HepG2 (cell line): ENCODE results near the gene POLDIP3. TPM values are rescaled to one million over a fixed set of nuclear protein-coding genes. Genes with fewer than 3 reads are reported as not detected.

ENCODE experiments used
- ADNP ChIP-seq: sonication (generic); formaldehyde crosslinking; IDR thresholded peaks from 2 replicates; pipeline ENCODE4 v1.4.0; 2020; ENCODE audit warnings: missing genetic modification reagents
- CHD4 ChIP-seq: fragments of 200-600 bp; sonication (generic); IDR thresholded peaks from 2 replicates; pipeline ENCODE4 v1.7.0; 2017; ENCODE audit warnings: mild to moderate bottlenecking, low read length, borderline replicate concordance
- SMYD3 ChIP-seq: sonication (generic); formaldehyde crosslinking; IDR thresholded peaks from 2 replicates; pipeline ENCODE4 v1.8.1; 2023; ENCODE audit warnings: mild to moderate bottlenecking, missing genetic modification reagents
- SOX5 ChIP-seq: IDR thresholded peaks from 2 replicates; pipeline ENCODE4 v1.6.1; 2016; ENCODE audit warnings: borderline replicate concordance
- TOPORS ChIP-seq: sonication (generic); formaldehyde crosslinking; IDR thresholded peaks from 2 replicates; pipeline ENCODE4 v1.8.0; 2023; ENCODE audit warnings: mild to moderate bottlenecking, missing genetic modification reagents
- ZBED4 ChIP-seq: sonication (generic); formaldehyde crosslinking; IDR thresholded peaks from 2 replicates; pipeline ENCODE4 v1.4.0; 2020; ENCODE audit warnings: missing genetic modification reagents, borderline replicate concordance
- ZBTB26 ChIP-seq: IDR thresholded peaks from 2 replicates; pipeline ENCODE4 v1.6.1; 2016; ENCODE audit warnings: missing compliant biosample characterization, missing genetic modification reagents, borderline replicate concordance
- ZBTB34 ChIP-seq: sonication (generic); formaldehyde crosslinking; IDR thresholded peaks from 2 replicates; pipeline ENCODE4 v1.8.0; 2022; ENCODE audit warnings: mild to moderate bottlenecking, missing genetic modification reagents
- ZNF18 ChIP-seq: sonication (generic); formaldehyde crosslinking; IDR thresholded peaks from 2 replicates; pipeline ENCODE4 v1.8.0; 2022; ENCODE audit warnings: mild to moderate bottlenecking, missing genetic modification reagents; ENCODE audit not compliant: insufficient replicate concordance
- ZNF7 ChIP-seq: IDR thresholded peaks from 2 replicates; pipeline ENCODE4 v1.6.1; 2016; ENCODE audit warnings: missing biosample characterization, missing genetic modification reagents
- polyA plus RNA-seq, 8 experiments: library from polyadenylated mRNA; depleted of rRNA in 3 of 8; stranded (reverse) in 7 of 8; unstranded in 1 of 8; fragments of >200 nt; fragmentation: Illumina TruSeq in 4 of 8; extraction: Trizol in 4 of 8; gene quantifications; 2 replicates each; pipeline versions ENCODE4 v1.2.1 to v1.2.3, GENCODE V29; 2011 to 2016; ENCODE audit warnings: low read depth in 4 of 8, missing spikeins in 1 of 8, mixed read lengths in 1 of 8; ENCODE audit not compliant: insufficient read depth in 1 of 8
- total RNA-seq, 5 experiments: library from RNA; depleted of rRNA; stranded (reverse); fragments of >200 nt; fragmentation: Illumina TruSeq; extraction: Trizol; gene quantifications; 2 replicates each; pipeline ENCODE4 v1.2.3, GENCODE V29; 2016; ENCODE audit warnings: low read depth in 1 of 5
- TF ChIP-seq, protein P1 (sequence below), 2 experiments: IDR thresholded peaks; 2 replicates each; pipeline ENCODE4 v1.6.1; 2011 to 2012; ENCODE audit warnings: low read length in 2 of 2, borderline replicate concordance in 1 of 2, low read depth in 1 of 2, mild to moderate bottlenecking in 1 of 2, moderate library complexity in 1 of 2

The POLDIP3 gene
- total and polyA plus RNA-seq, 2 of the 13 experiments (the other 11 are each of a cell fraction or from before 2014, with no cell fraction given), result 45.8 to 47.4 TPM

DNA sequence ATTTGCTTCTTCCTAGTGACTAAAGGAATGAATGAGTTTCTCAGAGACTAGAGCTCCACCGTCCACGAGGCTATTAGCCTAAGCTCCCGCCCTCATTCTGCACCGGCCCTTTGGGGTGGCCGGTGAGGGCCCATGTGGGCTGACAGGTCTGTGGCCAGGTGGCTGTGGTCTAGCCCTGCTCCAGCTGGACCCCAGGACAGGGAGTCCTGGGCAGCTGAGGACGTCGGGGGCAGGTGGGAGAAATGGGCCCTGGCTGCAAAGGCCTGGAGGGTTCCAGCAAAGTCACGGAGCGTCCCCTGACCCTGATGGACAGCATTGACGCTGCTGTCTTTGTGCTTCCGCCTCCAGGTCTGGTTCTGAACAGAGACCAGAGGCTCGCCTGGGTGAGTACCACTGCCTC, 48.7 kb downstream of the POLDIP3 start (continued):
- TF ChIP-seq, protein P1, sequence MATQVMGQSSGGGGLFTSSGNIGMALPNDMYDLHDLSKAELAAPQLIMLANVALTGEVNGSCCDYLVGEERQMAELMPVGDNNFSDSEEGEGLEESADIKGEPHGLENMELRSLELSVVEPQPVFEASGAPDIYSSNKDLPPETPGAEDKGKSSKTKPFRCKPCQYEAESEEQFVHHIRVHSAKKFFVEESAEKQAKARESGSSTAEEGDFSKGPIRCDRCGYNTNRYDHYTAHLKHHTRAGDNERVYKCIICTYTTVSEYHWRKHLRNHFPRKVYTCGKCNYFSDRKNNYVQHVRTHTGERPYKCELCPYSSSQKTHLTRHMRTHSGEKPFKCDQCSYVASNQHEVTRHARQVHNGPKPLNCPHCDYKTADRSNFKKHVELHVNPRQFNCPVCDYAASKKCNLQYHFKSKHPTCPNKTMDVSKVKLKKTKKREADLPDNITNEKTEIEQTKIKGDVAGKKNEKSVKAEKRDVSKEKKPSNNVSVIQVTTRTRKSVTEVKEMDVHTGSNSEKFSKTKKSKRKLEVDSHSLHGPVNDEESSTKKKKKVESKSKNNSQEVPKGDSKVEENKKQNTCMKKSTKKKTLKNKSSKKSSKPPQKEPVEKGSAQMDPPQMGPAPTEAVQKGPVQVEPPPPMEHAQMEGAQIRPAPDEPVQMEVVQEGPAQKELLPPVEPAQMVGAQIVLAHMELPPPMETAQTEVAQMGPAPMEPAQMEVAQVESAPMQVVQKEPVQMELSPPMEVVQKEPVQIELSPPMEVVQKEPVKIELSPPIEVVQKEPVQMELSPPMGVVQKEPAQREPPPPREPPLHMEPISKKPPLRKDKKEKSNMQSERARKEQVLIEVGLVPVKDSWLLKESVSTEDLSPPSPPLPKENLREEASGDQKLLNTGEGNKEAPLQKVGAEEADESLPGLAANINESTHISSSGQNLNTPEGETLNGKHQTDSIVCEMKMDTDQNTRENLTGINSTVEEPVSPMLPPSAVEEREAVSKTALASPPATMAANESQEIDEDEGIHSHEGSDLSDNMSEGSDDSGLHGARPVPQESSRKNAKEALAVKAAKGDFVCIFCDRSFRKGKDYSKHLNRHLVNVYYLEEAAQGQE (IDR thresholded peaks at IDR 0.05; ENCODE audit: borderline replicate concordance in 1 of 2, low read depth in 1 of 2, low read length in 2 of 2), result no peak
- TF ChIP-seq SOX5 (CRISPR knock-in tag), result no peak
- TF ChIP-seq TOPORS, result no peak
- no peak for TF ChIP-seq ZNF18
- no peak for TF ChIP-seq ZBED4 (CRISPR knock-in tag)
- TF ChIP-seq ZBTB34 (CRISPR knock-in tag), result no peak
- TF ChIP-seq CHD4, result no peak
- TF ChIP-seq ZNF7 (CRISPR knock-in tag), result no peak
- no peak for TF ChIP-seq ADNP
- TF ChIP-seq SMYD3, result no peak
- no peak for TF ChIP-seq ZBTB26 (CRISPR knock-in tag)
